OCI-LY3 (cell line): Measurements from ENCODE around the gene NEUROD2.
A peak's percentile ranks its signal among the peaks of the same experiment; 100 is the strongest.

ENCODE experiments used
- CTCF ChIP-seq: fragments of 200-600, 300-600 bp; sonication (generic); IDR thresholded peaks from 2 replicates; pipeline ENCODE4 v1.5.1; 2014; ENCODE audit warnings: antibody characterized with exemption, low read length, low read depth
- EZH2phosphoT487 ChIP-seq: fragments of 200-600 bp; shearing (Covaris generic); IDR thresholded peaks from 2 replicates; pipeline ENCODE4 v1.6.1; 2018; ENCODE audit warnings: antibody characterized with exemption, mixed run types, low read depth

- TF ChIP-seq CTCF (peak; percentile 44), EZH2phosphoT487 (no peak)
Observed at GRCh38 chr17:39576187-39576586, 31.5 kb downstream of the NEUROD2 start.
